ENCODE data around the gene SP100. TPM values are rescaled to one million over a fixed set of nuclear protein-coding genes. Genes with fewer than 3 reads are reported as not detected.

Gene SP100
- total and polyA plus RNA-seq, 2 experiments from 2014 or later = 75.8 to 108 TPM

DNA sequence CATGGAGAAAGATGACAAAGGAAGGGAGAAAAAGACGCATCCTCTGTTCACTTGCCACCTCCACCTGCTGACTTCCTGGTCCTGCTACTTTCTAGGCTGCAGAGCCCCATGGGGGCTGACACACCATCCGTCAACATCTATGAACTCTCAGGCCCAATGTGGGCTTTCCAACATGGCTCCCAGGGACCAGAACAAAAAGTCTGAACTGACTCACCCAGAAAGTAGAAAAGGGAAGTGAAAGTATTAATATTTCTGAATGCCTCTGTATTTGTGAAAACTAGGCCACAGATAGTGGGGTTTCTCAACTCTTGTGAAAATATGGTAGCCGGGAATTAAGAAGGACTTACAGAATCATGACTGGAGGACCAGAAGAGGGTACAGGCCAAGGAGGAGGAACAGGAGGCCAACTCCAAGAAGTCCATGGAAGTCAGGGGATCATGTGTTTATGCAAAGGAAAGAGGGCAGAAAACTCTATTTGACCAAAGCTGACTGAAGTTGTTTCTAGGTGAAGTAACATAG lies 173.6 kb downstream of the SP100 start:
- in situ Hi-C loops (cut with MboI) = no loop called here

DNA sequence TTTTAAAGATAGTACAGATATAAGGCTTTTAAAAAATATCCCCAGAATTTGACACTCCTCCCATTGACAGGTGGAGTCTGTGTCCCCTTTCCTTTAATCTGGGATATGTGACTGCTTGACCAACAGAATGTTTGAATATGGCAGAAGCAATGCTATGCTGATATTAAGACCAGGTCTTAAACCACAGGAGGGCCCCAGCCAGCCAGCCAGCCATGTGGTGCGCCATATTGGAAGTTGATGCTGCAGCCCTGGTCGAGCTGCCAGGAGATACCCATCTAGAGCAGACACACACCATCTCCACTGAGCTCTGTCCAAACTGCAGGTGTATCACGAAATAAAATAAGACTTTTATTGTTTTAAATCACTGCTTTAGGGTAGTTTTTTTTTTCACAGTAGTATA lies 174.3 kb downstream of the SP100 start:
- Histone ChIP-seq H3K9me3 (ENCODE audit: low read depth) (no peaks in the 10 kb centered on the region), H3K27ac (no peak overlapping the region), H3K4me2 (ENCODE audit: unreplicated experiment) (no peak overlapping the region), H3K36me3 (ENCODE audit: low read depth) (no peaks in the 10 kb centered on the region), H3K79me2 (ENCODE audit: insufficient read depth) (no peaks in the 10 kb centered on the region), H3K4me1 (ENCODE audit: insufficient read depth) (no peaks in the 10 kb centered on the region), H3F3A (ENCODE audit: insufficient read depth) (no peaks in the 10 kb centered on the region), H3K9ac (no peak overlapping the region), H2AFZ (no peak overlapping the region), H3K9me2 (ENCODE audit: insufficient read depth) (no peaks in the 10 kb centered on the region), H3K27me3 (replicated peaks; ENCODE audit: insufficient read depth) (no peaks in the 10 kb centered on the region), H4K20me1 (ENCODE audit: insufficient read depth) (no peaks in the 10 kb centered on the region), H3K4me3 (no peak overlapping the region)
- WGBS, 2 experiments (ENCODE audit: low coverage in 1 of 2, low lambda C conversion rate in 2 of 2, missing lambda C conversion rate in 2 of 2) = 40 to 43% methylated on average over 3 of the region's 3 CpGs
- TF ChIP-seq EZH2phosphoT487 (IDR thresholded peaks at IDR 0.05; ENCODE audit: insufficient read depth, low read depth) = no peak
- DNase-seq = no peak
- in situ Hi-C loops (cut with MboI) = no loop called here

More for the DNA sequence above, 173.6 kb downstream of the SP100 start:
- Histone ChIP-seq H3K9me3 (ENCODE audit: low read depth) (no peaks in the 10 kb centered on the region), H3F3A (ENCODE audit: insufficient read depth) (no peaks in the 10 kb centered on the region), H3K27me3 (replicated peaks; ENCODE audit: insufficient read depth) (no peaks in the 10 kb centered on the region), H3K9me2 (ENCODE audit: insufficient read depth) (no peaks in the 10 kb centered on the region), H3K4me2 (ENCODE audit: unreplicated experiment) (no peak overlapping the region), H4K20me1 (ENCODE audit: insufficient read depth) (no peaks in the 10 kb centered on the region), H3K4me1 (ENCODE audit: insufficient read depth) (no peaks in the 10 kb centered on the region), H3K79me2 (ENCODE audit: insufficient read depth) (no peaks in the 10 kb centered on the region), H3K27ac (no peak overlapping the region), H3K36me3 (ENCODE audit: low read depth) (no peaks in the 10 kb centered on the region), H2AFZ (no peak overlapping the region), H3K4me3 (no peak overlapping the region), H3K9ac (no peak overlapping the region)
- no peak for TF ChIP-seq EZH2phosphoT487 (IDR thresholded peaks at IDR 0.05; ENCODE audit: insufficient read depth, low read depth)
- no peak for TF ChIP-seq EZH2 (IDR thresholded peaks at IDR 0.05; ENCODE audit: insufficient read depth, poor library complexity, severe bottlenecking)
- no peak for DNase-seq
- whole genome bisulfite sequencing, 2 experiments (ENCODE audit: low coverage in 1 of 2, low lambda C conversion rate in 2 of 2, missing lambda C conversion rate in 2 of 2) = 87 to 91% methylated on average over 3 of the region's 3 CpGs

DNA sequence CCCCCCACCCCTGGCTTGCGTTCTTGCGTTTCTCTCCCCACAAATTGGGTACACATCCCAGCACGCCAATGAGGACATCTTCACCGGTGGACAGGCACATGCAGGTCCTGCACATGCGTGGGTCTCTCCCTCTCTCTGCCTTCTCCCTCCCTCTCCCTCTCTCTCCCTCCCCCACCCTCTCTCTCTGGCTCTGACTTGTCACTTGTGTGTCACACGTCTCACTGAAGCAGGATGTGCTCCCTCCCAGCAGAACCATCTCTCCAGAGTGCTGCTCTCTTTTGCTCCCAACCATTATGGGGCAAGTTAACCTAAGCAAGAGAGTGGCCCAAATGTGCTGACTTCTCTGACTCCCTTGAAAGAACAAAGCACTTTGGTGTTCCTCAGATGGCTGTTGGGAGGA lies 175.8 kb downstream of the SP100 start:
- Histone ChIP-seq H3K9ac (no peak overlapping the region), H3K4me1 (ENCODE audit: insufficient read depth) (no peaks in the 10 kb centered on the region), H3K79me2 (ENCODE audit: insufficient read depth) (no peaks in the 10 kb centered on the region), H3K27me3 (replicated peaks; ENCODE audit: insufficient read depth) (no peaks in the 10 kb centered on the region), H3K9me3 (ENCODE audit: low read depth) (no peaks in the 10 kb centered on the region), H3F3A (ENCODE audit: insufficient read depth) (no peaks in the 10 kb centered on the region), H4K20me1 (ENCODE audit: insufficient read depth) (no peaks in the 10 kb centered on the region), H2AFZ (no peak overlapping the region), H3K4me2 (ENCODE audit: unreplicated experiment) (no peak overlapping the region), H3K9me2 (ENCODE audit: insufficient read depth) (no peaks in the 10 kb centered on the region), H3K4me3 (no peak overlapping the region), H3K27ac (no peak overlapping the region), H3K36me3 (ENCODE audit: low read depth) (no peaks in the 10 kb centered on the region)
- in situ Hi-C loops (cut with MboI) = no loop called here
- no peak for DNase-seq
- TF ChIP-seq EZH2phosphoT487 (IDR thresholded peaks at IDR 0.05; ENCODE audit: insufficient read depth, low read depth) (no peak), EZH2 (IDR thresholded peaks at IDR 0.05; ENCODE audit: insufficient read depth, poor library complexity, severe bottlenecking) (no peak)
- 65 to 67% methylated on average over 5 to 6 of the region's 6 CpGs for WGBS, 2 experiments (ENCODE audit: low coverage in 1 of 2, low lambda C conversion rate in 2 of 2, missing lambda C conversion rate in 2 of 2)

DNA sequence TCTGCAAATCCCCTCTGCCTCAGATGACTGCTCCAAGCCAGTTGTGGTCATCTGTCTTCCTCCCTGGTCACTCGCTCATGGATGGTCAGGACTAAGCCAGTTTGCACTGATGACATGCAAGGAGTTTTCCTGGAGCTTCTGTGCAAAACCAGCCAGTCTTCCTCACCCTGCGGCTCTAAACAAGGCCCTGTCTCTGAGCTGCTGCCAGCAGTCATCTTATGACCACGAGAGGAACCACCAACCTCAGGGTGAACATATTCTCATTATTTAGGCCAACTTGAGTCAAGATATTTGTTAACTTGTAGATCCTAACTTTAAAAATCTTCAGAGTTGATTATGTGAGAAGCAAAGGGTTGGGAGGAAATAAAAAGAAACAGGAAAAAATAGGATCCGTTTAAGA lies 176.8 kb downstream of the SP100 start:
- Histone ChIP-seq H3K27me3 (replicated peaks; ENCODE audit: insufficient read depth) (no peaks in the 10 kb centered on the region), H3K4me2 (ENCODE audit: unreplicated experiment) (no peak overlapping the region), H3K9ac (no peak overlapping the region), H3K9me2 (ENCODE audit: insufficient read depth) (no peaks in the 10 kb centered on the region), H3K4me3 (no peak overlapping the region), H3K4me1 (ENCODE audit: insufficient read depth) (no peaks in the 10 kb centered on the region), H4K20me1 (ENCODE audit: insufficient read depth) (no peaks in the 10 kb centered on the region), H2AFZ (no peak overlapping the region), H3K27ac (no peak overlapping the region), H3K36me3 (ENCODE audit: low read depth) (no peaks in the 10 kb centered on the region), H3F3A (ENCODE audit: insufficient read depth) (no peaks in the 10 kb centered on the region), H3K79me2 (ENCODE audit: insufficient read depth) (no peaks in the 10 kb centered on the region), H3K9me3 (ENCODE audit: low read depth) (no peaks in the 10 kb centered on the region)
- TF ChIP-seq EZH2phosphoT487 (IDR thresholded peaks at IDR 0.05; ENCODE audit: insufficient read depth, low read depth) (no peak), EZH2 (IDR thresholded peaks at IDR 0.05; ENCODE audit: insufficient read depth, poor library complexity, severe bottlenecking) (no peak)
- in situ Hi-C loops (cut with MboI) = no loop called here
- no peak for DNase-seq
- 36 to 39% methylated on average over 4 of the region's 4 CpGs for WGBS, 2 experiments (ENCODE audit: low coverage in 1 of 2, low lambda C conversion rate in 2 of 2, missing lambda C conversion rate in 2 of 2)

Small RNA genes within 50 kb of the gene (small RNA-seq; reads per million reads assigned to genes)
- not detected for gene HMGB1P3 (ENCODE audit: low read depth, low replicate concordance)
- gene RN7SL834P (ENCODE audit: low read depth, low replicate concordance) = not detected
- gene RNU6-451P (ENCODE audit: low read depth, low replicate concordance) = not detected

Other genes with a start within 250 kb of the SP100 start
- gene SP110, start 196.2 kb upstream of the SP100 start, total RNA-seq (2014; rRNA removed; shearing (Covaris generic)) = 11.6 and 24.3 TPM in 2 replicates
- gene SP110, start 196.2 kb upstream of the SP100 start, polyA plus RNA-seq (2016; fragmentation: Nextera tagmentation; extraction: Ambion mirVana) = 11.1 and 13.4 TPM in 2 replicates
- gene SP140, start 190.5 kb upstream of the SP100 start, total RNA-seq (2014; rRNA removed; shearing (Covaris generic)) = not detected in 2 replicates
- gene SP140, start 190.5 kb upstream of the SP100 start, polyA plus RNA-seq (2016; fragmentation: Nextera tagmentation; extraction: Ambion mirVana) = 0.53 TPM in 1 of 2 replicates, not detected in the other
- 7.8 and 8.0 TPM in 2 replicates for gene SP140L, start 89.0 kb upstream of the SP100 start, total RNA-seq (2014; rRNA removed; shearing (Covaris generic))
- gene SP140L, start 89.0 kb upstream of the SP100 start, polyA plus RNA-seq (2016; fragmentation: Nextera tagmentation; extraction: Ambion mirVana) = 11.1 and 11.5 TPM in 2 replicates

All from GM23248 (cell line).